Urinary bladder (tissue), 4 donors: ENCODE results near the gene KRT28. TPM values are rescaled to one million over a fixed set of nuclear protein-coding genes. Genes with fewer than 3 reads are reported as not detected.
"Not testable (repeated sequence)": the region's sequence is repeated elsewhere in the genome, so short reads cannot be mapped to it uniquely, and the experiment has no call there.

ENCODE experiments used
- DNase-seq: peaks from one replicate; pipeline ENCODE4 v3.0.0-alpha.2; 2015; ENCODE audit errors: extremely low spot score
- H3K27ac ChIP-seq: one replicate; pipeline ENCODE4 v1.5.1; 2013; ENCODE audit warnings: low read depth, mild to moderate bottlenecking, moderate library complexity
- H3K36me3 ChIP-seq: one replicate; pipeline ENCODE4 v1.6.1; 2013; ENCODE audit warnings: mild to moderate bottlenecking, moderate library complexity; ENCODE audit not compliant: insufficient read depth
- H3K4me1 ChIP-seq: one replicate; pipeline ENCODE4 v1.6.1; 2013; ENCODE audit warnings: mild to moderate bottlenecking, moderate library complexity; ENCODE audit not compliant: insufficient read depth
- H3K4me3 ChIP-seq: one replicate; pipeline ENCODE4 v1.5.1; 2013; ENCODE audit warnings: low read depth, low read length
- WGBS: extraction: QIAGEN DNeasy Blood & Tissue Kit; methylation state at CpG from one replicate; pipeline ENCODE4 v1.1.7; 2013; 5-methylcytosine and 5-hydroxymethylcytosine counted together
- polyA plus RNA-seq: library from polyadenylated mRNA; stranded (reverse); fragments of 200-250 nt; gene quantifications from one replicate; pipeline ENCODE4 v1.2.3, GENCODE V29; 2013
- total RNA-seq: library from RNA; depleted of rRNA; stranded (reverse); fragments of >200 nt; gene quantifications from one replicate; pipeline ENCODE4 v1.2.3, GENCODE V29; 2014
- donor health status: healthy with polysubstance abuse.
- donor health status: healthy.

The KRT28 gene
- total and polyA plus RNA-seq, 2 donors, result not detected

- Histone ChIP-seq H3K4me1 (no peaks in the 10 kb centered on the region), H3K27ac (no peak overlapping the region), H3K36me3 (no peaks in the 10 kb centered on the region), H3K4me3 (peak overlapping the region; percentile 2)
- DNase-seq, result no peak
- WGBS, result 29% methylated on average over 37 of the region's 37 CpGs
Measured at GRCh38 chr17:40779181-40779909, 20.4 kb downstream of the KRT28 start.

- WGBS, result 70% methylated on average over 5 of the region's 5 CpGs
- H3K4me3 ChIP-seq, result no peak overlapping the region
Measured at GRCh38 chr17:40778461-40778860, 21.3 kb downstream of the KRT28 start.

GRCh38 chr17:40777971-40778370 is 21.8 kb downstream of the KRT28 start:
- 84% methylated on average over 3 of the region's 3 CpGs for WGBS
- H3K4me3 ChIP-seq, result no peak overlapping the region
- no peak overlapping the region for H3K27ac ChIP-seq
- DNase-seq, result no peak
- H3K4me1 ChIP-seq, result no peaks in the 10 kb centered on the region
- no peaks in the 10 kb centered on the region for H3K36me3 ChIP-seq

More at GRCh38 chr17:40778461-40778860, 21.3 kb downstream of the KRT28 start:
- no peak overlapping the region for H3K27ac ChIP-seq
- H3K4me1 ChIP-seq, result no peaks in the 10 kb centered on the region
- H3K36me3 ChIP-seq, result no peaks in the 10 kb centered on the region
- no peak for DNase-seq

GRCh38 chr17:40777459-40777858 is 22.3 kb downstream of the KRT28 start:
- no peaks in the 10 kb centered on the region for H3K4me1 ChIP-seq
- no peaks in the 10 kb centered on the region for H3K36me3 ChIP-seq
- H3K4me3 ChIP-seq, result no peak overlapping the region
- no peak overlapping the region for H3K27ac ChIP-seq
- no peak for DNase-seq
- 58% methylated on average over 7 of the region's 7 CpGs for WGBS

- no peak overlapping the region for H3K4me3 ChIP-seq
- DNase-seq, result no peak
- WGBS, result 49% methylated on average over 4 of the region's 4 CpGs
- H3K27ac ChIP-seq, result no peak overlapping the region
- no peaks in the 10 kb centered on the region for H3K4me1 ChIP-seq
- H3K36me3 ChIP-seq, result no peaks in the 10 kb centered on the region
Measured at GRCh38 chr17:40775945-40776344, 23.8 kb downstream of the KRT28 start.

- Histone ChIP-seq H3K27ac (no peak within 1 kb of the TSS), H3K4me3 (no peak within 1 kb of the TSS), H3K36me3 (no peaks in the 10 kb centered on the region), H3K4me1 (no peaks in the 10 kb centered on the region)
- 89% methylated on average over 3 of the region's 3 CpGs for WGBS
- DNase-seq, result no peak
Measured at GRCh38 chr17:40772101-40772500, 27.7 kb downstream of the KRT28 start, which contains the start of gene KRT26. Gene KRT26, minus strand, starts transcription at chr17:40772201. Its CDS starts 88 bp downstream, at chr17:40772113.

- Histone ChIP-seq H3K36me3 (peaks cover 1% of the 10 kb centered on the region), H3K4me1 (no peaks in the 10 kb centered on the region), H3K27ac (no peak overlapping the region), H3K4me3 (no peak overlapping the region)
- 74% methylated on average over 2 of the region's 2 CpGs for WGBS
- DNase-seq, result no peak
Measured at GRCh38 chr17:40765657-40766056, 34.1 kb downstream of the KRT28 start.

GRCh38 chr17:40763752-40764151 is 36.0 kb downstream of the KRT28 start:
- Histone ChIP-seq H3K36me3 (peaks cover 1% of the 10 kb centered on the region), H3K27ac (no peak overlapping the region), H3K4me3 (no peak overlapping the region), H3K4me1 (no peaks in the 10 kb centered on the region)
- 81% methylated on average over 1 of the region's 1 CpG for WGBS
- DNase-seq, result no peak

GRCh38 chr17:40760105-40761016 is 39.4 kb downstream of the KRT28 start:
- Histone ChIP-seq H3K4me1 (no peaks in the 10 kb centered on the region), H3K27ac (no peak overlapping the region), H3K36me3 (peaks cover 1% of the 10 kb centered on the region), H3K4me3 (no peak overlapping the region)
- DNase-seq, result no peak
- 19% methylated on average over 1 of the region's 1 CpG for whole genome bisulfite sequencing

- H3K4me3 ChIP-seq, result no peak within 1 kb of the TSS
- 75% methylated on average over 4 of the region's 4 CpGs for WGBS
- no peak for DNase-seq
- H3K36me3 ChIP-seq, result no peaks in the 10 kb centered on the region
- no peaks in the 10 kb centered on the region for H3K4me1 ChIP-seq
- no peak within 1 kb of the TSS for H3K27ac ChIP-seq
Measured at GRCh38 chr17:40755231-40755630, 44.5 kb downstream of the KRT28 start, which contains the start of gene KRT25. Gene KRT25, minus strand, starts transcription at chr17:40755331. Its CDS starts 60 bp downstream, at chr17:40755271.

- no peak for DNase-seq
- H3K27ac ChIP-seq, result no peak overlapping the region
- H3K4me1 ChIP-seq, result no peaks in the 10 kb centered on the region
- no peak overlapping the region for H3K4me3 ChIP-seq
- no peaks in the 10 kb centered on the region for H3K36me3 ChIP-seq
- WGBS, result 92% methylated on average over 3 of the region's 3 CpGs
Measured at GRCh38 chr17:40753804-40754203, 46.0 kb downstream of the KRT28 start.

GRCh38 chr17:40751065-40751464 is 48.7 kb downstream of the KRT28 start:
- WGBS, result 83% methylated on average over 14 of the region's 14 CpGs
- Histone ChIP-seq H3K36me3 (no peaks in the 10 kb centered on the region), H3K4me3 (no peak overlapping the region), H3K4me1 (no peaks in the 10 kb centered on the region), H3K27ac (no peak overlapping the region)
- DNase-seq, result no peak

- Histone ChIP-seq H3K4me1 (no peaks in the 10 kb centered on the region), H3K4me3 (no peak overlapping the region), H3K27ac (no peak overlapping the region), H3K36me3 (no peaks in the 10 kb centered on the region)
- no peak for DNase-seq
- WGBS, result 57% methylated on average over 6 of the region's 6 CpGs
Measured at GRCh38 chr17:40750391-40750790, 49.4 kb downstream of the KRT28 start.

GRCh38 chr17:40748666-40749065 is 51.1 kb downstream of the KRT28 start:
- H3K4me1 ChIP-seq, H3K4me3 ChIP-seq, H3K27ac ChIP-seq, DNase-seq, H3K36me3 ChIP-seq: not testable (repeated sequence)
- WGBS, result 64% methylated on average over 1 of the region's 1 CpG
